Right ventricle myocardium superior (tissue), 1 donor: Measurements from ENCODE around the gene MARCOL. TPM values are rescaled to one million over a fixed set of nuclear protein-coding genes. Genes with fewer than 3 reads are reported as not detected.

Experiments used
- ATAC-seq: fragments of 200-7000 bp; cut with Tn5 transposase; one replicate; pipeline ENCODE4 v1.9.1; 2020; ENCODE audit warnings: mild to moderate bottlenecking; ENCODE audit not compliant: poor library complexity
- DNase-seq: peaks from one replicate; pipeline ENCODE4 v3.0.0-alpha.2; 2020
- intact Hi-C: fragments of 100-400 bp; cut with DNase I; formaldehyde crosslinking; loops from one replicate; pipeline ENCODE4 v1.11.2; 2022
- long read RNA-seq: library from polyadenylated mRNA; unstranded; transcript quantifications from one replicate; pipeline ENCODE4 v2.0.0, GENCODE V29; 2021
- total RNA-seq: library from RNA; stranded (reverse); fragmentation: NEBNext Ultra II Directional; extraction: Animal tissue kit (Norgen Biotek cat#: 25700); gene quantifications from one replicate; pipeline ENCODE4 v1.2.1, GENCODE V29; 2021
- donor health status: DM: no; HTN: yes; CAD: no; lungs with severe emphysema.

MARCOL gene, protein sequence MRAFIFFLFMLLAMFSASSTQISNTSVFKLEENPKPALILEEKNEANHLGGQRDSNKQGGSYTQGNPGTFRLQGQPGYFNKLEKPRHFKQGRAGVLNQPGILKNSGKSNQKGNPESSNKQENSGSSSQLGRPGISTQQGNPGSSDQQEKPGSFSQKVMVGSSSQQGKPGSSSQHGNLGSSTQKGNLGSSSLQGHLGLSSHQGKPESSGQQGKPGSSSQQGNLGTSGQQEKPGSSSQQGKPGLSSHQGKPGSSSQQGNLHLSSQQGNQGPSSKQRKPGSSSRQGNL
- total RNA-seq, result not detected
- long read RNA-seq, result 0 reads

DNA sequence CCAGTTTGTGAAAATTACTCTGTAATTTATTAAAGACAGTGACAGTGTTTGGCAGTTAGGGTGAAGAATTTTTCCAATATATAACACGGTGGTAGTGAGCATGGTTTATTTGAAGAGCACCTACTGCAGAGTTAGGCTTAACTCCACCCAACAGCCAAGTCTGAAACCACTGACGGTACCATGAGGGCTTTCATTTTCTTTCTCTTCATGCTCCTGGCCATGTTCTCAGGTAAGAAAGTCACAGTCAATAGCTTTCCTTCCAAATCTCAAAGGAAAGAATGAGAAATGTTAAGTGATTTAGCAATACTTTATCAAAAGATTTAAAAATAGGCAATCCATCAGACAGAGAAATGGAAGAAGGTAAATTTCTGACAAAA lies at the start of gene MARCOL:
Gene MARCOL (plus strand): TSS at position 108 of the 377 bp plus-strand sequence. CDS start 73 bp downstream, at position 181.
- ATAC-seq (no peak), DNase-seq (no peak)
- intact Hi-C loops, result no loop called here

DNA sequence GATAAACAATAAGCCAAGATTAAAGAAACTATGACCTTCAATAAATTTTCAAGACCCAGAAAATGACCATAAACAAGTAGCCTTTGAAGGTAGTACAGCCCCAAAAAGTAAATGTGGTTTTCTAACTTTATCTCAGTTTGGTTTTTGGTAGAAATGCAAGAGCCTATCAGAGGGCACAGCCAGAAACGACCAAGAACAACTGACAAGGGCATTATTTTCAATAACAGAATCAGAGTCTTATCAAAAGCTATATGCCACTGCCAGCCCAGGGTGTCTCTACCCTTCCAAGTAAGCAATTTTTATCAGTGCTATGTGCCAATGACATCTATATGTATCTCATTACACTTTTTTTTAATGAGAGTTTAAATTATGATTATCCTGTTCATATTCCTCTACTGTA lies 47.3 kb upstream of the MARCOL start:
- DNase-seq (no peak), ATAC-seq (no peak)
- intact Hi-C loops, result no loop called here

DNA sequence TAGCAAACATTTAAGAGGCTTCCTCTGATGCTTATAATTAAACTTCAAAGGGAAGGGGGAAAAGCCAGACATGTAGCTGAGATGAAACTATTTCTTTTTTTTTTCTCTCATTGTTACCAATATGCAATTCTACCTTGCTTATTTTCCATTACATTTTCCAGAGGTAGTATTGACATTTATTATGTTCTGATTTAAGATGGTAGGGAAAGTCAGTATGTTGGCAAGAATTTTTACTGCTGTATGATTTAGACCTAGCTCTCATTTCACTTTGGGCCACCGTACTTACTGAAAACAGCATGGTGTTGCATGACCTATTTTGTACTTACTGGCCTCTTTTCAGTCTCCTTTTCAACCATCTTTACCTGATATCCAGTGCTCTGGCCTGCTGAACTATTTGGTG lies 45.1 kb upstream of the MARCOL start:
- no peak for DNase-seq
- ATAC-seq, result no peak
- intact Hi-C loops, result no loop called here

DNA sequence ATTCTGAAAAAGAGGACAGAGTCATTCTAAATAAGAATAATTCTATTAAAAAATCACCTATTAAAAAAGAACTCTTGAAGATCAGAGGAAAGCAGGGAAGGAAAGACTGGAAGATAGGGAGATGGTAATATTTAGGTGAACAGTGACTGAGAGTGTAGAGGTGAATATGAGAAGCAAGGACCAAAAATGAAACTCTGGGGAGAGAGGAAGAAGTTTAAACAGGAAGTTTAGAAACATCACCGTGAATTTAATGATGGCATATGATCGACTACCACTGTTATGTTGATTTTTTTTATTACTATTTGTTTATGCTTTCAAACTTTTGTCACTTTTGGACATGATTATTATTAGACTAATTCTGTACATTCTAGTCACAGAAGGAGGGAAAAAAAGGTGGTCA lies 37.2 kb upstream of the MARCOL start:
- intact Hi-C loops, result no loop called here
- DNase-seq (no peak), ATAC-seq (no peak)

DNA sequence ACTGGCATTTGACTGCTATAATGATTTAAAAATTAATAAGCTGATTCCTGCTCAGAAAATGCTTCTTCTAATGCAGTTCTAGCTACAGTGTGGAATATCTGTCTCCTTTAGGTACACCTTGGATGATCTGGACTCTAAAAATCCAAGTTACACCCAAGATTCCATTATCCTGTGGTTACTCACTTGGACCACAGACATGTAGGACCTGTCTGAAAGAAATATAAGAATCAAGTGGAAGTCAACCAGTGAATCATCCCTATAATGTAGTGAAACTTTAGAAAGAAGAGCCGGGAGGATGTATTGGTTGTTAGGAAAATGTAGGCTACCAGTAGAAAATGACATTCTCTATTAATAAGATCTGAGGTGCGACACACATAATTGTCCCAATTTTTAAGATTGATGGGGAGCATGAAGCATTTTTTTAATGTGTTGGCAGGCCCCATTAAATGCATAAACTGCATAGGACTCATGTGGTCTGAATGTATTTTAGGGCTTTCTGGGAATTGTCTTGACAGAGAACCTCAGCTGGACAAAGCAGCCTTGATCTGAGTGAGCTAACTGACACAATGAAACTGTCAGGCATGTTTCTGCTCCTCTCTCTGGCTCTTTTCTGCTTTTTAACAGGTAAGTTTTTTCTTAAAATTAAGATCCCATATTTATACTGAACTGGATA lies 35.7 kb upstream of the MARCOL start, which contains the start of gene SPINK6:
Gene SPINK6 (plus strand): TSS at position 512 of the 673 bp plus-strand sequence. CDS start 55 bp downstream, at position 567.
- no peak for ATAC-seq
- intact Hi-C loops, result no loop called here

DNA sequence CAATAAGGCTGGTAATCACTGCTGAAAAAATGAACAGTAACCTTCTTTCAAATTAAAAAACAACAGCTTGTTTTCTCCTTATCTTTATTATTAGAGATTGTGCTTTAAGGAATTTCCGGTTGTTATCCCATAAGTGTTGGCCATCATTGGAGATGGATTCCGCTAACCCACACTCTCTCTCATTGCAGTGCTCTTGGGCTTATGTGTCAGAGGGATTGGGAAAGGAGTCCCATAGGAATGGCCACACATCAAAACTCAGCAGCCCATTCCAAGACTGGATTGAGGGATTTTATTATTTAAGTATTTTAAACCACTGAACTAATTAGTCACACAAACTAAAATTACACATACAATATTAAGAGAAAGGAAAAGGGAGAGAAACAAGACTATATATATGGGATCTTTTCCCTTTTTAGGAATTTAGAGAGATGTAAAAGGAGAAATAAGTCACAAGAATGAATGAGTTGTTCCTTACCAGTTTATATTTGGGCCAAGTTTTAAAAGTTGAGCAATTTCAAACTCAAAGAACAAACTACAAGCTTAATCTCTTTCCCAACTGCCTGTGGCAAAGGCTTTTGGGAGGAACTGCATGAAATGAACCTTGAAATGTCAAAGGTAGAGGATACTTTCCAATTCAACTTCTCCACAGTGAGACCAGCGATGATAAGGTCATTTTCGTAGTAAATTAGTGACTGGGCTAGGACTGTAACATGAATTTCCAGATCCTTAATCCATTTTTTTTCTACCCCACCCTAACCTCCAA lies 33.1 kb upstream of the MARCOL start:
- ATAC-seq (peak; percentile 80), DNase-seq (peak; percentile 22)
- intact Hi-C loops, result no loop called here

More for the DNA sequence above, 35.7 kb upstream of the MARCOL start, which contains the start of gene SPINK6:
- DNase-seq, result no peak

DNA sequence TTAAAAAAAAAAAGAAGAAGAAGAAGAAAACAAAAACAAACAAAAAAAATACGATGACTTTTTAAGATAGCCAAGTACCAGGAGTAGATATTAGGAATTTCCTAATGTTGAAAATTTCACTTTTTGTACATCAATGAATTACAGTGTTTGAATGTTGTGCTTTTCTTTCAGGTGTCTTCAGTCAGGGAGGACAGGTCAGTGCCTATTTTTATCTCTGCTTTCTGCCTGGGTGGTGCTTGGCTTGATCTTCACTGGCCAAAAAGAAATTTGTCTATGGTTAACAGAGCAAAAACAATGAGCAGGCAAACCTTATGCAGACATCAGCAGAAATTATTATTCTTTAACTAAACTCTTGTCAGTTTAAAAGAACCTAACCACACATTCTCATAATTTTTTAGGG lies 32.5 kb upstream of the MARCOL start:
- DNase-seq (no peak), ATAC-seq (no peak)
- intact Hi-C loops, result no loop called here

DNA sequence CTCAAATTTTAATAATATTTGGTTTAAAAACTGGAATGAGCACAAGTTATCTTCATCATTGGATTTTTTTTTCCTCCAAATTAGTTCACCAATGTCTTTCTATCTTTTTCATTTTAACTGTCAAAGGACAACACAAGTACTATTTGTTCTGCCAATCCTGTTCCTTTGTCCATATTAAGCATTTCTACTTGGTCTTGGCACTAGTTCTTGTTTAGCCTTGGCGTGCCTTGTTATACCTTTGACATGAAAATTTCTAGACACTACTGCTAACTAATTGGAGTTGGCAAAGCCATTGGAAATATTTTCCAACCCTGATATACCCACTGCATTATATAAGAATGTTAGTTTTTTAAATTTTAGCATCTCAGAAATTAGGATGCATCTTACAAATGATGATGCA lies 31.7 kb upstream of the MARCOL start:
- no peak for DNase-seq
- ATAC-seq, result peak; percentile 67
- intact Hi-C loops, result no loop called here

DNA sequence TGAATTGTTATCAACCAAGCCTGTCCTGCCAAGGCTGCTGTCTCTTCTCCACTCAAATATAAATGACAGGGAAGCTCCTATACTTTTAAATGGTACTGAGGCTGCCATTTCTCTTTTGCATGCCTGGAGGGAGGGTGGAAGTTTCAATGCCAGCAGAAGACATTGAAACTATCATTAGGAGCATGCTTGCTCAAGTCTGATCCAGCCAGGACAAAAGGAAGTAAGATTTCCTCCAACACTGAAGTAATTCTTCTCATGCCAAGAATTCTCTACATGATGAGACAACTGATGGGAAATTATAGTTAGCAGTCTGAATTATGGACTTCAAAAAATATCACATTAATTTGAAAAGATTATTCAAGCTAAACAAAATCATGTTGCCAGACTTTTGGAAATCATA lies 30.1 kb upstream of the MARCOL start:
- ATAC-seq, result no peak
- no peak for DNase-seq
- intact Hi-C loops, result no loop called here

DNA sequence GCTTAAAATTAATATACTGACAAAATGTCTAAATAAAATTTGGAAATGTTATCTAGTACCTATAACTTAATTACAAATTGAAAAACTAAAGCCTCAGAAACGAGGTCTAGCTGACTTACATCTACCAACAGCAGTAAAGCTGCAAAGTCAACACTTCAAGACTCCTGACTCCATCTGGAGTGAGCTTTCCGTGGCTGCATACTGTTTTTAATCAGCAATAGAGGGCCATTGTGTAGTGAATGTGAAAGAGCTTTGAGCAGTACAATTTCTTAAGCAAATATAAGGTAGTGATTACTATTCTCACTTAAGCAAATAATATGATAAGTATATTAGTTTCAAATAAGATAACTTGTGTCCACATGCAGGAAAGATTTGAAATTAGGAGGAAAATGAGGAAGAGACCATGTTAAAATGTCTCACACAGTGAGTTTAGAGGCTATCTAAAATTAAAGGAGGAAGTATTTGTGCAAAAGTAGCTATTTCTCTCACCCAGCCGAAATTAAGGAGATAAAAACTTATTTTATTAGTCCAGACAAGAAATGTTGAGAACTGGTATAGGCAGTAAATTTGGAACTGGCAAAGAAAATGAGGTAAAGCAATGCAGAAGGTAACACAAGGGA lies 29.1 kb upstream of the MARCOL start:
- intact Hi-C loops, result no loop called here
- no peak for ATAC-seq

DNA sequence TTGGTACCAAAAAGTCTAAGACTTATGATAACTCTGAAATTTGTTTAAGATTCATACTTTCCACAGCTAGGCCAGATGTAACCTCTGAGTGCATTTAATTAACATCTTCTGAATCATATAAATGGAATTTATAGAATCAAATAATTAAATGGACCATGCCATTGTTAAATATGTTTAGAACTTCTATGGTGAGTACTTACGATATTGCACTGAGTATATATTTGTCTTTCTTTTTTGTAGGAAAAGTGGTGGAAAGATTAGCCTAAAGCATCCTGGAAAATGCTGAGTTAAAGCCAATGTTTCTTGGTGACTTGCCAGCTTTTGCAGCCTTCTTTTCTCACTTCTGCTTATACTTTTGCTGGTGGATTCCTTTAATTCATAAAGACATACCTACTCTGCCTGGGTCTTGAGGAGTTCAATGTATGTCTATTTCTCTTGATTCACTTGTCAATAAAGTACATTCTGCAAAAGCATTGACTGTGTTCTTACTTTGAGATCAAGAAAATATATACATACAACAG lies 23.6 kb upstream of the MARCOL start:
- no peak for DNase-seq
- ATAC-seq, result no peak
- intact Hi-C loops, result no loop called here

More for the DNA sequence above, 29.1 kb upstream of the MARCOL start:
- DNase-seq, result no peak

DNA sequence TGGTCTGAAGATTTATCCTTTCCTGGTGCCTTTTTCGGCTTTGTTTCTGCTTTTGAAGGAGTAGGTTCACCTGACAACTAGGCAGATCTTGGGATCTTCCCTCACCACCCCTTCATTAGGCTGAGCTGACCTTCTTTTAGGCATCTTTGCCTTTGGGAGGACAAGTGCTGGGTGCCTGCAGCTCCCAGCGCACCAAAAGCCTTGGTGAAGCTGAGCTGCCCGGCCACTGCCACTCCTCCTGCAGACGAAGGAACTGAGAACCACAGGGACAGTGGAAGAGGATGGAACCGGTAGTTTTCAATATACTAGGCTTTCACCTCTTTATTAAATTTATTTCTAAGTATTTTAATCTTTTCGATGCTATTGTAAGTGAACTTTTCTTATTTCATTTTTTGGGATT lies 16.8 kb upstream of the MARCOL start:
- intact Hi-C loops, result no loop called here
- ATAC-seq (no peak), DNase-seq (no peak)

DNA sequence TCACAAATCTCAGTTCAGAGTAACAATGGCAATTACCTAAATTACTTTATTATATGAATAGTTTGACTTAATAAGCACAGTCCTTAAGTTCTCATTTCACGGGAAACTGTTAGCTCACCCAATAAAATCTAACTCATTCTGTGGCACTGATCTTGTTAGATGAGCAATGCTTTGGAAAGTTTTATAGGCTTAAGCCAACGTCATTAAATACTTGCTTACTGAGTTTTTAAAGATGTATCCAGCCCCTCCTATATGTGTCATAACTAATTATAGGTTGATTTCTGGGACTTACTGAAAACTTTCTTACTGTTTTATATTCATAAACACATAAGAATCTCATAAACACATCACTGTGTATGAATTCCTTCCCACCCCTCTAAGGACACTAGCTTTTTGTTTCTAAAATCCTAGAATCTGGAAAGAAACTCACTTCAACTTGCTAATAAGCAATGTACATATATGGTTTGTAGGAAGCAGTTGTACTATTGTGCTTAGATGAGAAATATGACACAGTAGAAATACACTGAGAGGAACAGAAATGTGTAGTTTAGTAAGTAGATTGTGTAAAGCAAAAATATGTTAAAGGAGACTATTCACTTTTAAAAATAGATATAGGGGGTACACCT lies 14.1 kb upstream of the MARCOL start:
- DNase-seq (no peak), ATAC-seq (no peak)
- intact Hi-C loops, result no loop called here

DNA sequence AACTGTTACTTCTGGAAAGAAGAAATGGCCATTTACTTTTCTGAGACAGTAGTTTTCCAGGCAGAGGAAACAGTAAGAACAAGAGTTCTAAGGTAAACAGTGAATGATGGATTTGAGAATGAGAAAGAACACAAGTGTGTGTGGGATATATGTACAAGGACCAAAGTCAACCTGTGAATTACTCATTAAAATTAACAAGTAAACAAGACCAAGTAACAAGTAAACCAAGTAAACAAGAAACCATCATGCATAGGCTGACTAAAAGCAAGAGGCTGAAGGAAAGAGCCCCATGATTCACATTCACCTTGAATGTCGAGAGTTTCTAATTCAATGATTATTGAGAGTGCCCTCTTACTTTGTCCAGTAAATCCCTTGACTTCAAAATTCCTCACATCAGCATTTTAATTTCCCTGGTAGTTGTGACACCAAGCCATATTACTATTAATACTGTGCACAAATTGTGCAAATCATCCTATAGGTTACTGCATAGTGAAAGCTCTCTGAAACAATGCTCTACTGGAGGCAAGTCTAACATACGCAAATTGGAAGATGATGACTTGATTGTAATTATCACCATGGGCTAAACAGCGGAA lies 9.8 kb upstream of the MARCOL start:
- ATAC-seq (no peak), DNase-seq (no peak)
- intact Hi-C loops, result no loop called here

DNA sequence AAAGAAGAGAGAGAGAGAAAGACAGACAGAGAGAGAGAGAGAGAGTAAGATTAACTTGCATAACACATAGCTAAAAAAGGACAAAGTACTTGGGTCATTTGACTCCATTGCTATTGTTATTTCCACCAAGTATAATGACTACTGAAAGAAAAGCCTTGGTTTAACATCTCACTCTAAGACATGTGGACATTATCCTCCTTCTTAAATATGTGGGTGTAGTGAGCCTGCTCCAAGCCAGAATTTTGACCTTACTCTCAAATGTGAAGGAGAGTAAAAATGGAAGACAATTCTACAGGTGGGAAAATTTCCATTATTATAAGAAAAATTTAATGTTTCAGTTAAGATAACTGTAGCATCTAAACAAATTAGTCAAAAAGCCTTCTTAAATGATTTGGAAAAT lies 8.5 kb upstream of the MARCOL start:
- no peak for ATAC-seq
- intact Hi-C loops, result no loop called here
- no peak for DNase-seq

DNA sequence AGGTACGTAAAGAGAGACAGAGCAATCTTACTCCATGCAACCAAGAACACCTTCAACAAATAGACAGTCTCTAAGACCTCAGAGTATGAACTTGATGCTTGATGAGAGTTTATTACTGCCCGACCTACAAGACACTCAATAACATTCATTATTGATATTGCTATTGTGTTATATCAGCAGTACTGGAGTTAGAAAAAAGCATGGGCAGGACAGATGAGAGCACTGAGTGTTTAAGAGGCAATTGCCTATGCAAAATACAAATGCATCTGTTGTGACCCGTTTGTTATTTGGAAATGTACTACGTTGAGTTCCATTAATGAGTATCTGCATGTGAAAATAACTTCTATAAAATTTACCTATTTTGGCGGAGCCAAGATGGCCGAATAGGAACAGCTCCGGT lies 8.1 kb upstream of the MARCOL start:
- intact Hi-C loops, result no loop called here
- ATAC-seq (no peak), DNase-seq (no peak)

DNA sequence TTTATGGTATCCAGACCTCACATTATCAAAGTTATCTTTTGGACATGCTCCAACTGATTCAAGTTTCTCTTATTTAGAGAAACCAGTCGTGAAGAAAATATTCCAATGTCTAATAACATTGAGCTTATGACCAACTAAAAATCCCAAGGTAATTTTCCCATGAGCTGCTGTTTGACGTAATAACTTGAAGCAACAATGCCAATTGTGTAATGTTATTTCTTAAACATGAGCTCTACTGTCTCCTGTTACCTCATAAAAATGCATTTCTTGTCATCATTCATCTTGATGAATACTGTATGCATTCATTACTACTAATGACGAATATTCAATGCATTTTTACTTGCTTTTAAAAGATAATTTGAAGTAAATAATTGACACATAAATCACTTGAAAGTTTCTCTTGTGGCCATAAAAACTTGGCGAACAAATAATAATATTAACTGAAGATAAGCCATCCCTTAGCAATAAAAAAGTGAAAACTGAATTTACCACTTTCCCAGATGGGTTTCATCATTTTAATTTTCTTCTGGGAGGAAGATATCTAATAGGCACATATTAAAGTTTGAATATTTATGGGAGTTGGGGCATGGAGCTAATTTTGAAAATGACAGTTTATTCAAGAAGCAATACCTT lies 424 bp upstream of the MARCOL start:
- ATAC-seq, result no peak
- DNase-seq, result no peak
- intact Hi-C loops, result no loop called here

DNA sequence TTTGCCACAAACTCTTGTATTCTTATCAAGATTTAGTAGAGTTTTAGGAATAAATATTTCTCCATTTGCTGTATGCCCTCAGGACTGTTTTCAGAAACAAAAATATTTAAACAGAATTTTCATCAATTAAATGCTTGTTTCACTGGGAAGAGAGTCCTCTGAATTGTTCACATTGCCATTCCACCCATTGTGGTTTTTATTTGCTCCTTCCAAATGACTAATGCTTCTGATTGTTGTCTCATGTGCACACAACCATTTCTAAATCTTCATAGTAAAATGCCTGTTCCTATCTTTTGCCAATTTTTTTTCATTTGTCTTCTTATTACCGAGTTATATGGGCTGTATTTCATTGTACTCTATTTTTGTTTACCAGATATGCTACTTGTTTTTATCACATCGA lies 10.6 kb downstream of the MARCOL start:
- ATAC-seq, result no peak
- intact Hi-C loops, result no loop called here
- DNase-seq, result no peak
